Endothelial cell of umbilical vein (primary cell): ENCODE data around the gene CAMTA1. TPM values are rescaled to one million over a fixed set of nuclear protein-coding genes. Genes with fewer than 3 reads are reported as not detected.

ENCODE experiments used
- BruUV-seq: library from RNA; stranded (reverse); fragments of 400-500 nt; replicated peaks from 2 replicates; lab custom pipeline; 2021; lab: Mats Ljungman, UMichigan
- CTCF ChIA-PET: fragments of 300-600, 350-600 bp; sonication (Branson Sonifier 250); formaldehyde crosslinking; loops from one replicate; lab custom pipeline; 2021; ENCODE audit warnings: antibody characterized with exemption, inconsistent platforms; lab: Charles Lee
- POLR2A ChIA-PET: fragments of 300-600, 350-600 bp; sonication (Branson Sonifier 250); formaldehyde crosslinking; loops from one replicate; lab custom pipeline; 2021; ENCODE audit warnings: antibody characterized with exemption, inconsistent platforms; lab: Charles Lee
- DNase-seq: peaks from one replicate; pipeline ENCODE4 v3.0.0-alpha.2; 2011; ENCODE audit warnings: low read depth, low spot score
- FAIRE-seq: peaks from 2 replicates; lab custom pipeline; 2011; peaks lifted over from hg19 to GRCh38; lab: Jason Lieb, UNC
- H2AFZ ChIP-seq: 2 replicates; pipeline ENCODE4 v1.6.0; 2012; ENCODE audit warnings: low read depth, low read length, control low read depth, inconsistent platforms
- H3K27ac ChIP-seq: 2 replicates; pipeline ENCODE4 v1.5.1; 2011; ENCODE audit warnings: low read depth, mild to moderate bottlenecking, control low read depth, low read length, moderate library complexity; ENCODE audit not compliant: insufficient read depth
- H3K27me3 ChIP-seq, 2 experiments: 2 replicates each; pipeline versions ENCODE4 v1.6.0 to v1.6.1; 2011; ENCODE audit warnings: low read length in 2 of 2, mixed read lengths in 1 of 2; ENCODE audit not compliant: control insufficient read depth in 2 of 2, insufficient read depth in 2 of 2
- H3K36me3 ChIP-seq, 2 experiments: 2 replicates in 1 of 2; 3 replicates in 1 of 2; pipeline ENCODE4 v1.5.1; 2011; ENCODE audit warnings: low read length in 2 of 2, mild to moderate bottlenecking in 1 of 2, moderate library complexity in 1 of 2; ENCODE audit not compliant: control insufficient read depth in 2 of 2, insufficient read depth in 2 of 2; ENCODE audit errors: extremely low read depth in 1 of 2
- H3K4me1 ChIP-seq: 3 replicates; pipeline ENCODE4 v1.5.1; 2011; ENCODE audit warnings: mild to moderate bottlenecking, low read length; ENCODE audit not compliant: control insufficient read depth, insufficient read depth; ENCODE audit errors: extremely low read depth
- H3K4me2 ChIP-seq: 2 replicates; pipeline ENCODE4 v1.6.1; 2011; ENCODE audit warnings: low read length, control low read depth, mixed read lengths; ENCODE audit not compliant: insufficient read depth
- H3K4me3 ChIP-seq, 3 experiments: fragments of 200-600 bp in 1 of 3; sonication (generic), shearing (Covaris generic) in 1 of 3; replicated peaks in 1 of 3; 2 replicates each; pipeline ENCODE4 v1.5.1; 2011 to 2016; ENCODE audit warnings: control low read depth in 3 of 3, low read length in 3 of 3, mild to moderate bottlenecking in 2 of 3, inconsistent platforms in 1 of 3, low read depth in 1 of 3, moderate library complexity in 1 of 3; ENCODE audit not compliant: insufficient read depth in 1 of 3
- H3K79me2 ChIP-seq: 2 replicates; pipeline ENCODE4 v1.6.0; 2012; ENCODE audit warnings: low read length, inconsistent platforms; ENCODE audit not compliant: control insufficient read depth, insufficient read depth
- H3K9ac ChIP-seq: replicated peaks from 2 replicates; pipeline ENCODE3; 2011; ENCODE audit warnings: low read length, control low read depth; ENCODE audit not compliant: insufficient read depth; ENCODE audit errors: extremely low read depth
- H3K9me1 ChIP-seq: replicated peaks from 3 replicates; pipeline ENCODE4 v1.6.0; 2011; ENCODE audit warnings: mild to moderate bottlenecking, low read length; ENCODE audit not compliant: control insufficient read depth, insufficient read depth; ENCODE audit errors: extremely low read depth
- H3K9me3 ChIP-seq: replicated peaks from 2 replicates; pipeline ENCODE4 v1.5.1; 2012; ENCODE audit warnings: low read length, inconsistent platforms; ENCODE audit not compliant: control insufficient read depth, insufficient read depth
- H4K20me1 ChIP-seq: replicated peaks from 2 replicates; pipeline ENCODE3; 2011; ENCODE audit warnings: mild to moderate bottlenecking, low read length; ENCODE audit not compliant: control insufficient read depth, insufficient read depth; ENCODE audit errors: extremely low read depth
- CTCF ChIP-seq, 2 donors: IDR thresholded peaks; 1 replicate in 1 of 2; 2 replicates in 1 of 2; pipeline ENCODE4 v1.5.1; 2011; ENCODE audit warnings: low read length in 2 of 2, mild to moderate bottlenecking in 2 of 2, moderate library complexity in 2 of 2, control low read depth in 1 of 2, inconsistent platforms in 1 of 2, low read depth in 1 of 2; ENCODE audit not compliant: insufficient read depth in 1 of 2; ENCODE audit errors: extremely low read depth in 1 of 2
- EZH2 ChIP-seq: IDR thresholded peaks from 2 replicates; pipeline ENCODE4 v1.6.1; 2012; ENCODE audit warnings: borderline replicate concordance, low read depth, mild to moderate bottlenecking, moderate library complexity, low read length, inconsistent platforms; ENCODE audit not compliant: severe bottlenecking
- FOS ChIP-seq: IDR thresholded peaks from 2 replicates; pipeline ENCODE4 v1.6.1; 2011; ENCODE audit warnings: mild to moderate bottlenecking, low read length, moderate library complexity, borderline replicate concordance; ENCODE audit not compliant: insufficient read depth
- GATA2 ChIP-seq: IDR thresholded peaks from 2 replicates; pipeline ENCODE4 v1.7.0; 2011; ENCODE audit warnings: low read depth, mild to moderate bottlenecking, moderate library complexity, mixed read lengths, low read length; ENCODE audit not compliant: insufficient read length, insufficient read depth
- JUN ChIP-seq: IDR thresholded peaks from 2 replicates; pipeline ENCODE4 v1.6.1; 2011; ENCODE audit warnings: borderline replicate concordance, low read depth; ENCODE audit not compliant: insufficient read length, insufficient read depth
- MAX ChIP-seq: IDR thresholded peaks from 2 replicates; pipeline ENCODE4 v1.6.1; 2011; ENCODE audit not compliant: insufficient read depth, insufficient read length
- MYC ChIP-seq: IDR thresholded peaks from one replicate; pipeline ENCODE4 v1.6.1; 2011; ENCODE audit warnings: mild to moderate bottlenecking, low read depth, low read length
- POLR2A ChIP-seq: IDR thresholded peaks from 2 replicates; pipeline ENCODE4 v1.6.1; 2012; ENCODE audit warnings: low read depth, mild to moderate bottlenecking, control low read depth, low read length
- POLR2AphosphoS5 ChIP-seq: IDR thresholded peaks from 2 replicates; pipeline ENCODE4 v1.6.1; 2012; ENCODE audit warnings: low read depth, mild to moderate bottlenecking, control low read depth, low read length, moderate library complexity; ENCODE audit not compliant: insufficient read depth
- dilution Hi-C: fragments of 300-500 bp; cut with MboI; formaldehyde crosslinking; loops from one replicate; pipeline ENCODE4 v1.15.0; 2019; ENCODE audit warnings: low sequenced_read_pairs; ENCODE audit not compliant: extremely low pct_ligation_motif_present
- intact Hi-C: fragments of 100-400 bp; cut with micrococcal nuclease; formaldehyde crosslinking; loops from one replicate; pipeline ENCODE4 v1.10.0; 2022
- polyA plus RNA-seq, 4 experiments: library from polyadenylated mRNA; depleted of rRNA in 3 of 4; stranded (reverse) in 3 of 4; unstranded in 1 of 4; fragments of >200 nt; gene quantifications; 2 replicates each; pipeline versions ENCODE4 v1.2.1 to v1.2.3, GENCODE V29; 2011 to 2012; ENCODE audit warnings: missing spikeins in 1 of 4
- total RNA-seq: library from RNA; stranded (reverse); gene quantifications from 2 replicates; pipeline ENCODE4 v1.2.3, GENCODE V29; 2021

Gene CAMTA1
- total and polyA plus RNA-seq, 2 donors (not counting 3 experiments of a cell fraction or from before 2014, with no cell fraction given): 50.8 to 92.7 TPM

GRCh38 chr1:6953907-6954364 is 168.7 kb downstream of the CAMTA1 start:
- FAIRE-seq: no peak
- no peak for DNase-seq
- dilution Hi-C loops (no loop called here), intact Hi-C loops (no loop called here)
- no peak for TF ChIP-seq POLR2A
- no peak for TF ChIP-seq FOS
- TF ChIP-seq MYC: no peak
- no peak for TF ChIP-seq GATA2
- no peak for TF ChIP-seq POLR2AphosphoS5
- ChIA-PET CTCF (no interaction called here), POLR2A (no interaction called here)
- Histone ChIP-seq H3K4me1 (no peaks in the 10 kb centered on the region), H3K27me3 (no peaks in the 10 kb centered on the region), H3K79me2 (no peaks in the 10 kb centered on the region), H4K20me1 (no peaks in the 10 kb centered on the region), H3K9me1 (no peaks in the 10 kb centered on the region), H2AFZ (no peak overlapping the region), H3K36me3 (no peaks in the 10 kb centered on the region), H3K4me2 (no peak overlapping the region), H3K9me3 (no peaks in the 10 kb centered on the region), H3K27ac (no peak overlapping the region), H3K9ac (no peak overlapping the region), H3K4me3 (no peak overlapping the region)
- no TSS peak for BruUV-seq

- no peaks in the 10 kb centered on the region for H3K9me3 ChIP-seq
- no peaks in the 10 kb centered on the region for H3K79me2 ChIP-seq
- H3K36me3 ChIP-seq: no peaks in the 10 kb centered on the region
- no peaks in the 10 kb centered on the region for H3K4me1 ChIP-seq
- no peak overlapping the region for H2AFZ ChIP-seq
- H4K20me1 ChIP-seq: no peaks in the 10 kb centered on the region
- FAIRE-seq (no peak), DNase-seq (no peak)
- dilution Hi-C loops: no loop called here
- POLR2A ChIA-PET: no interaction called here
- no peak overlapping the region for H3K9ac ChIP-seq
- CTCF ChIA-PET: no interaction called here
- no peak overlapping the region for H3K27ac ChIP-seq
- intact Hi-C loops: no loop called here
- no peaks in the 10 kb centered on the region for H3K9me1 ChIP-seq
- no TSS peak for BruUV-seq
- H3K27me3 ChIP-seq: no peaks in the 10 kb centered on the region
- H3K4me3 ChIP-seq: no peak overlapping the region
- TF ChIP-seq MAX (no peak), GATA2 (no peak), POLR2AphosphoS5 (no peak), POLR2A (no peak), CTCF (IDR thresholded peaks at IDR 0.05; ENCODE audit: extremely low read depth in 1 of 2, insufficient read depth in 1 of 2, low read depth in 1 of 2, low read length in 2 of 2) (no peak), EZH2 (no peak), JUN (no peak)
- no peak overlapping the region for H3K4me2 ChIP-seq
These were observed 169.3 kb downstream of the CAMTA1 start for GRCh38 chr1:6954591-6954990.
